HG03108 (cell line): ENCODE measurements around the gene EFHC1.

Experiments
- ATAC-seq: cut with Tn5 transposase; IDR thresholded peaks from one replicate; pipeline ENCODE4 v1.9.1; 2021; ENCODE audit warnings: moderate library complexity; ENCODE audit not compliant: unreplicated experiment

The EFHC1 gene

GRCh38 chr6:52537001-52537753 lies 117.0 kb downstream of the EFHC1 start:
- peak; percentile 67 for ATAC-seq

GRCh38 chr6:52538252-52538900 lies 118.2 kb downstream of the EFHC1 start:
- ATAC-seq = no peak

- no peak for ATAC-seq
Observed at GRCh38 chr6:52538901-52539354, 118.8 kb downstream of the EFHC1 start.

GRCh38 chr6:52539607-52540006 lies 119.5 kb downstream of the EFHC1 start:
- ATAC-seq = no peak

GRCh38 chr6:52540286-52540902 lies 120.3 kb downstream of the EFHC1 start:
- no peak for ATAC-seq

GRCh38 chr6:52541135-52541534 lies 121.0 kb downstream of the EFHC1 start:
- no peak for ATAC-seq

- ATAC-seq = no peak
Observed at GRCh38 chr6:52543262-52543661, 123.1 kb downstream of the EFHC1 start.

- ATAC-seq = no peak
Observed at GRCh38 chr6:52543729-52544601, 123.8 kb downstream of the EFHC1 start.

GRCh38 chr6:52544602-52545405 lies 124.7 kb downstream of the EFHC1 start:
- ATAC-seq = no peak

GRCh38 chr6:52545406-52546119 lies 125.4 kb downstream of the EFHC1 start:
- ATAC-seq = no peak

- ATAC-seq = peak; percentile 55
Observed at GRCh38 chr6:52546192-52546591, 126.0 kb downstream of the EFHC1 start.

GRCh38 chr6:52546678-52547077 lies 126.5 kb downstream of the EFHC1 start:
- peak; percentile 87 for ATAC-seq

GRCh38 chr6:52547647-52548352 lies 127.7 kb downstream of the EFHC1 start:
- no peak for ATAC-seq

- ATAC-seq = no peak
Observed at GRCh38 chr6:52548353-52548713, 128.2 kb downstream of the EFHC1 start.

- no peak for ATAC-seq
Observed at GRCh38 chr6:52548999-52549398, 128.9 kb downstream of the EFHC1 start.

- no peak for ATAC-seq
Observed at GRCh38 chr6:52549428-52549827, 129.3 kb downstream of the EFHC1 start.

GRCh38 chr6:52550014-52550575 lies 130.0 kb downstream of the EFHC1 start:
- ATAC-seq = no peak

- no peak for ATAC-seq
Observed at GRCh38 chr6:52550870-52551269, 130.7 kb downstream of the EFHC1 start.
